ENCODE data around the gene PELI1. TPM values are rescaled to one million over a fixed set of nuclear protein-coding genes. Genes with fewer than 3 reads are reported as not detected.

Gene PELI1
- total RNA-seq, 1 experiment from 2014 or later, result 61.0 TPM

DNA sequence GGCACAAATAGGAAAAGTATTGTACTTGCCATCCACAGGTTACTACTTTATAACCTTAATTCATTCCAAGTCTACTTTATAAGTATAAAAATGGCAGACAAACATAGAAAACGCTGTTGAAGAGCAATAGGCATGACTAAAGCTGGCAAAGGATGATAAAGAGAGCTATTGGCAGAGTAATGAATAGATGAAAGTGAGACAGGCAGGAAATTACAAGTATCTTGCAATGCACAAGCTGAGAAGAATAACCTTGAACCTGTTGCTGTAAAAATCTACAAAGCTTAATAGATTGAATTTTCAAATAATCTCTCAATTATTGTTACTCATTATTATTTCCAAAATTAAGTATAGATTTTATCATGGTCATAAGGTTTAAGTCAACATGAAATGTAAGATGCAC, 8.8 kb downstream of the PELI1 start:
- H3K4me1 ChIP-seq (ENCODE audit: insufficient read depth, low read length), result no peaks in the 10 kb centered on the region; the same call in 1 of the 2 replicates
- no peak overlapping the region for H3T11ph ChIP-seq (ENCODE audit: low read length)
- no peak overlapping the region for H3K9ac ChIP-seq (ENCODE audit: extremely low read depth, insufficient read length, low read length)
- no peak overlapping the region for H2BK120ac ChIP-seq (ENCODE audit: low read depth, low read length, poor library complexity, severe bottlenecking)
- no peak overlapping the region for H2AK5ac ChIP-seq (ENCODE audit: insufficient read length, low read length)
- no peak overlapping the region for H2BK5ac ChIP-seq (ENCODE audit: insufficient read length, low read length)
- peaks cover 25% of the 10 kb centered on the region; the same call in 1 of the 2 replicates for H3K79me2 ChIP-seq (ENCODE audit: insufficient read depth, low read length)
- no peak overlapping the region for H2AFZ ChIP-seq (ENCODE audit: low read length)
- no peak overlapping the region for H4K91ac ChIP-seq (ENCODE audit: insufficient read length, low read depth, low read length)
- Mint-ChIP-seq H3K36me3 (ENCODE audit: insufficient read depth in 1 of 3, low read depth in 3 of 3) (peaks cover 9 to 17% (median 10%) of the 10 kb centered on the region in 3 experiments; a peak in 6 of 7 replicates), H3K27ac (no peak overlapping the region; a peak in 1 of 7 replicates), H3K4me1 (peaks cover 60 to 65% of the 10 kb centered on the region in 2 experiments), H3K9me3 (no peaks in the 10 kb centered on the region), H3K4me3 (no peak overlapping the region), H3K27me3 (ENCODE audit: low read depth) (no peaks in the 10 kb centered on the region)
- H3K23me2 ChIP-seq (ENCODE audit: insufficient read length, low read depth, low read length, poor library complexity, severe bottlenecking), result no peaks in the 10 kb centered on the region
- no peak overlapping the region for H4K5ac ChIP-seq (ENCODE audit: insufficient read length, low read depth, low read length)
- no peak overlapping the region for H4K8ac ChIP-seq (replicated peaks; ENCODE audit: insufficient read length, low read depth, low read length)
- no peak overlapping the region for H3K4ac ChIP-seq (ENCODE audit: low read depth, low read length)
- no peak overlapping the region for H2BK15ac ChIP-seq (ENCODE audit: low read depth, low read length)
- H4K20me1 ChIP-seq (ENCODE audit: control insufficient read depth, insufficient read depth, insufficient read length), result no peaks in the 10 kb centered on the region
- no peak overlapping the region for H3K14ac ChIP-seq (ENCODE audit: insufficient read depth, low read length)
- no peaks in the 10 kb centered on the region for H3K9me3 ChIP-seq (ENCODE audit: control insufficient read depth, low read depth, low read length)
- H3K23ac ChIP-seq (ENCODE audit: insufficient read length, low read depth, low read length), result no peak overlapping the region
- no peak overlapping the region for H2BK20ac ChIP-seq (ENCODE audit: low read depth, low read length, poor library complexity, severe bottlenecking)
- H3K18ac ChIP-seq (ENCODE audit: insufficient read length, low read depth, low read length), result no peak overlapping the region
- peaks cover 14% of the 10 kb centered on the region for H3K79me1 ChIP-seq (ENCODE audit: insufficient read depth, low read depth, low read length, poor library complexity, severe bottlenecking)
- TF ChIP-seq, protein P1, sequence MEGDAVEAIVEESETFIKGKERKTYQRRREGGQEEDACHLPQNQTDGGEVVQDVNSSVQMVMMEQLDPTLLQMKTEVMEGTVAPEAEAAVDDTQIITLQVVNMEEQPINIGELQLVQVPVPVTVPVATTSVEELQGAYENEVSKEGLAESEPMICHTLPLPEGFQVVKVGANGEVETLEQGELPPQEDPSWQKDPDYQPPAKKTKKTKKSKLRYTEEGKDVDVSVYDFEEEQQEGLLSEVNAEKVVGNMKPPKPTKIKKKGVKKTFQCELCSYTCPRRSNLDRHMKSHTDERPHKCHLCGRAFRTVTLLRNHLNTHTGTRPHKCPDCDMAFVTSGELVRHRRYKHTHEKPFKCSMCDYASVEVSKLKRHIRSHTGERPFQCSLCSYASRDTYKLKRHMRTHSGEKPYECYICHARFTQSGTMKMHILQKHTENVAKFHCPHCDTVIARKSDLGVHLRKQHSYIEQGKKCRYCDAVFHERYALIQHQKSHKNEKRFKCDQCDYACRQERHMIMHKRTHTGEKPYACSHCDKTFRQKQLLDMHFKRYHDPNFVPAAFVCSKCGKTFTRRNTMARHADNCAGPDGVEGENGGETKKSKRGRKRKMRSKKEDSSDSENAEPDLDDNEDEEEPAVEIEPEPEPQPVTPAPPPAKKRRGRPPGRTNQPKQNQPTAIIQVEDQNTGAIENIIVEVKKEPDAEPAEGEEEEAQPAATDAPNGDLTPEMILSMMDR (conservative IDR thresholded peaks at IDR 0.05), result no peak
- WGBS (ENCODE audit: extremely low coverage, insufficient read length, low lambda C conversion rate), result no CpG with 5 or more reads among the region's 1 CpG
- H3K4me2 ChIP-seq (ENCODE audit: insufficient read depth, insufficient read length, low read length), result no peak overlapping the region
- no peak overlapping the region for H3K56ac ChIP-seq (ENCODE audit: insufficient read length, low read depth, low read length)
- no peak overlapping the region for H2BK12ac ChIP-seq (ENCODE audit: insufficient read length, low read depth, low read length)
- DNase-seq, result no peak
- no peaks in the 10 kb centered on the region for H3K27me3 ChIP-seq (ENCODE audit: insufficient read depth, low read length)
- H3K27ac ChIP-seq (ENCODE audit: insufficient read length, low read depth, low read length), result no peak overlapping the region

All from H9 (cell line).